Esophagus squamous epithelium (tissue), 4 donors: ENCODE results near the gene CYTL1.

Experiments used
- POLR2A ChIP-seq, 4 donors: fragments of 450-650 bp; IDR thresholded peaks; one replicate each; pipeline ENCODE4 v1.6.1; 2017; ENCODE audit warnings: antibody characterized with exemption in 4 of 4, mild to moderate bottlenecking in 4 of 4, moderate library complexity in 3 of 4
- TF ChIP-seq, protein P1 (sequence below), 6 experiments: fragments of 450-650 bp in 4 of 6; fragments of 200-600 bp in 2 of 6; sonication (generic) in 2 of 6; IDR thresholded peaks; one replicate each; pipeline ENCODE4 v1.5.1; 2016 to 2019; ENCODE audit warnings: antibody characterized with exemption in 6 of 6, mild to moderate bottlenecking in 4 of 6, moderate library complexity in 4 of 6

GRCh38 chr4:4981827-4982226, 37.4 kb downstream of the CYTL1 start:
- TF ChIP-seq, protein P1, sequence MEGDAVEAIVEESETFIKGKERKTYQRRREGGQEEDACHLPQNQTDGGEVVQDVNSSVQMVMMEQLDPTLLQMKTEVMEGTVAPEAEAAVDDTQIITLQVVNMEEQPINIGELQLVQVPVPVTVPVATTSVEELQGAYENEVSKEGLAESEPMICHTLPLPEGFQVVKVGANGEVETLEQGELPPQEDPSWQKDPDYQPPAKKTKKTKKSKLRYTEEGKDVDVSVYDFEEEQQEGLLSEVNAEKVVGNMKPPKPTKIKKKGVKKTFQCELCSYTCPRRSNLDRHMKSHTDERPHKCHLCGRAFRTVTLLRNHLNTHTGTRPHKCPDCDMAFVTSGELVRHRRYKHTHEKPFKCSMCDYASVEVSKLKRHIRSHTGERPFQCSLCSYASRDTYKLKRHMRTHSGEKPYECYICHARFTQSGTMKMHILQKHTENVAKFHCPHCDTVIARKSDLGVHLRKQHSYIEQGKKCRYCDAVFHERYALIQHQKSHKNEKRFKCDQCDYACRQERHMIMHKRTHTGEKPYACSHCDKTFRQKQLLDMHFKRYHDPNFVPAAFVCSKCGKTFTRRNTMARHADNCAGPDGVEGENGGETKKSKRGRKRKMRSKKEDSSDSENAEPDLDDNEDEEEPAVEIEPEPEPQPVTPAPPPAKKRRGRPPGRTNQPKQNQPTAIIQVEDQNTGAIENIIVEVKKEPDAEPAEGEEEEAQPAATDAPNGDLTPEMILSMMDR (IDR thresholded peaks at IDR 0.05) = no peak
- no peak for TF ChIP-seq POLR2A (IDR thresholded peaks at IDR 0.05)
